Hippocampal formation (tissue), 2 donors: ENCODE data around the gene PRSS16.
"Not testable (repeated sequence)": the region's sequence is repeated elsewhere in the genome, so short reads cannot be mapped to it uniquely, and the experiment has no call there.

ENCODE experiments used
- DNase-seq, 2 donors: peaks; one replicate each; lab custom pipeline; 2025; lab: John Stamatoyannopoulos, UW

Gene PRSS16

GRCh38 chr6:27247133-27247836, at the start of gene PRSS16:
TSS of gene PRSS16 (plus strand) at chr6:27247701. CDS start at chr6:27247738, 37 bp downstream.
- DNase-seq = no peak

- DNase-seq = no peak
These were observed 41.9 kb upstream of the PRSS16 start for GRCh38 chr6:27205375-27206278.

- no peak for DNase-seq
These were observed 40.7 kb upstream of the PRSS16 start for GRCh38 chr6:27206806-27207205.

- DNase-seq = no peak
These were observed 39.5 kb upstream of the PRSS16 start for GRCh38 chr6:27208042-27208441.

- no peak for DNase-seq
These were observed 38.3 kb upstream of the PRSS16 start for GRCh38 chr6:27209196-27209595.

- no peak for DNase-seq
These were observed 37.7 kb upstream of the PRSS16 start for GRCh38 chr6:27209659-27210269.

- DNase-seq = not testable (repeated sequence)
These were observed 34.4 kb upstream of the PRSS16 start for GRCh38 chr6:27213091-27213517.

- no peak for DNase-seq
These were observed 33.9 kb upstream of the PRSS16 start for GRCh38 chr6:27213544-27214125.

GRCh38 chr6:27214126-27214601, 33.3 kb upstream of the PRSS16 start:
- no peak for DNase-seq

GRCh38 chr6:27216874-27217273, 30.6 kb upstream of the PRSS16 start:
- no peak for DNase-seq

- not testable (repeated sequence) for DNase-seq
These were observed 24.5 kb upstream of the PRSS16 start for GRCh38 chr6:27222971-27223370.

- DNase-seq = no peak
These were observed 22.8 kb upstream of the PRSS16 start for GRCh38 chr6:27224729-27225128.

GRCh38 chr6:27228963-27229477, 18.5 kb upstream of the PRSS16 start:
- DNase-seq = no peak

- DNase-seq = no peak
These were observed 16.8 kb upstream of the PRSS16 start for GRCh38 chr6:27230758-27231111.

- no peak for DNase-seq
These were observed 12.9 kb upstream of the PRSS16 start for GRCh38 chr6:27234576-27234975.

GRCh38 chr6:27237089-27237803, 10.3 kb upstream of the PRSS16 start:
- DNase-seq = no peak

- DNase-seq = no peak
These were observed 9.2 kb upstream of the PRSS16 start for GRCh38 chr6:27238010-27238983.

- DNase-seq = no peak
These were observed 8.2 kb upstream of the PRSS16 start for GRCh38 chr6:27239258-27239657.

- no peak for DNase-seq
These were observed 6.1 kb upstream of the PRSS16 start for GRCh38 chr6:27241443-27241842.
